Right ventricle myocardium superior (tissue), 1 donor: Measurements from ENCODE around the gene INPPL1. TPM values are rescaled to one million over a fixed set of nuclear protein-coding genes. Genes with fewer than 3 reads are reported as not detected.
"Not testable (repeated sequence)": the region's sequence is repeated elsewhere in the genome, so short reads cannot be mapped to it uniquely, and the experiment has no call there.

Experiments
- ATAC-seq: fragments of 200-7000 bp; cut with Tn5 transposase; one replicate; pipeline ENCODE4 v1.9.1; 2020; ENCODE audit warnings: mild to moderate bottlenecking; ENCODE audit not compliant: poor library complexity
- DNase-seq: peaks from one replicate; pipeline ENCODE4 v3.0.0-alpha.2; 2020
- intact Hi-C: fragments of 100-400 bp; cut with DNase I; formaldehyde crosslinking; loops from one replicate; pipeline ENCODE4 v1.11.2; 2022
- long read RNA-seq: library from polyadenylated mRNA; unstranded; transcript quantifications from one replicate; pipeline ENCODE4 v2.0.0, GENCODE V29; 2021
- total RNA-seq: library from RNA; stranded (reverse); fragmentation: NEBNext Ultra II Directional; extraction: Animal tissue kit (Norgen Biotek cat#: 25700); gene quantifications from one replicate; pipeline ENCODE4 v1.2.1, GENCODE V29; 2021
- donor health status: DM: no; HTN: yes; CAD: no; lungs with severe emphysema.

INPPL1 gene
- total RNA-seq: 133 TPM
- long read RNA-seq, full-length matches to known transcripts: 3 of 166 reads
- long read RNA-seq, partial matches to known transcripts: 125 of 166 reads
- long read RNA-seq, other reads (novel, unspliced or antisense): 38 of 166 reads

- intact Hi-C loops: no loop called here
- ATAC-seq: peak; percentile 14
- peak; percentile 77 for DNase-seq
Measured at GRCh38 chr11:72224564-72225410, at the start of gene INPPL1. TSS of gene INPPL1 (plus strand) at chr11:72224767. CDS start at chr11:72224985, 218 bp downstream.

GRCh38 chr11:72177656-72178055, 46.9 kb upstream of the INPPL1 start:
- intact Hi-C loops: no loop called here
- ATAC-seq (no peak), DNase-seq (no peak)

GRCh38 chr11:72179049-72179803, 45.3 kb upstream of the INPPL1 start:
- ATAC-seq: no peak
- DNase-seq: no peak
- intact Hi-C loops: no loop called here

- ATAC-seq (no peak), DNase-seq (no peak)
- intact Hi-C loops: no loop called here
Measured at GRCh38 chr11:72179804-72180396, 44.7 kb upstream of the INPPL1 start.

GRCh38 chr11:72180892-72181552, 43.5 kb upstream of the INPPL1 start:
- ATAC-seq: peak; percentile 73
- intact Hi-C loops, DNase-seq: not testable (repeated sequence)

- ATAC-seq: peak; percentile 43
- intact Hi-C loops, DNase-seq: not testable (repeated sequence)
Measured at GRCh38 chr11:72181553-72181958, 43.0 kb upstream of the INPPL1 start.

GRCh38 chr11:72188267-72188666, 36.3 kb upstream of the INPPL1 start:
- DNase-seq (no peak), ATAC-seq (no peak)
- intact Hi-C loops: no loop called here

GRCh38 chr11:72189455-72190250, 34.9 kb upstream of the INPPL1 start:
- DNase-seq: no peak
- intact Hi-C loops: no loop called here
- ATAC-seq: peak; percentile 74

- intact Hi-C loops: no loop called here
- ATAC-seq (no peak), DNase-seq (no peak)
Measured at GRCh38 chr11:72190631-72191071, 33.9 kb upstream of the INPPL1 start.

- intact Hi-C loops: no loop called here
- no peak for DNase-seq
- ATAC-seq: no peak
Measured at GRCh38 chr11:72191961-72192381, 32.6 kb upstream of the INPPL1 start, which contains the start of gene FOLR1. TSS of gene FOLR1 (plus strand) at chr11:72192140. CDS start at chr11:72192174, 34 bp downstream.

- DNase-seq: no peak
- intact Hi-C loops: no loop called here
- no peak for ATAC-seq
Measured at GRCh38 chr11:72195518-72196270, 28.9 kb upstream of the INPPL1 start.

GRCh38 chr11:72201445-72201844, 23.1 kb upstream of the INPPL1 start:
- intact Hi-C loops, DNase-seq, ATAC-seq: not testable (repeated sequence)

- intact Hi-C loops: no loop called here
- DNase-seq (no peak), ATAC-seq (no peak)
Measured at GRCh38 chr11:72202571-72202970, 22.0 kb upstream of the INPPL1 start.

- ATAC-seq: no peak
- intact Hi-C loops: no loop called here
Measured at GRCh38 chr11:72203163-72203562, 21.4 kb upstream of the INPPL1 start.

GRCh38 chr11:72204886-72205285, 19.7 kb upstream of the INPPL1 start:
- ATAC-seq: no peak
- no peak for DNase-seq
- intact Hi-C loops: no loop called here

More at GRCh38 chr11:72203163-72203562, 21.4 kb upstream of the INPPL1 start:
- DNase-seq: no peak

GRCh38 chr11:72206794-72207193, 17.8 kb upstream of the INPPL1 start:
- DNase-seq, ATAC-seq, intact Hi-C loops: not testable (repeated sequence)

GRCh38 chr11:72208281-72208680, 16.3 kb upstream of the INPPL1 start:
- intact Hi-C loops: no loop called here
- ATAC-seq: no peak
- no peak for DNase-seq
